Endodermal cell (in vitro differentiated cells): ENCODE data around the gene ZNF425. TPM values are rescaled to one million over a fixed set of nuclear protein-coding genes. Genes with fewer than 3 reads are reported as not detected.

ENCODE experiments used
- DNase-seq: peaks from one replicate; pipeline ENCODE4 v3.0.0-alpha.2; 2017
- H3K27ac ChIP-seq: 2 replicates; pipeline ENCODE4 v1.5.1; 2013; ENCODE audit warnings: mild to moderate bottlenecking, low read depth, low read length, moderate library complexity
- H3K27me3 ChIP-seq: 2 replicates; pipeline ENCODE4 v1.6.1; 2013; ENCODE audit warnings: mild to moderate bottlenecking, low read length, moderate library complexity; ENCODE audit not compliant: insufficient read depth, control insufficient read depth, poor library complexity, severe bottlenecking
- H3K36me3 ChIP-seq: 2 replicates; pipeline ENCODE4 v1.7.0; 2013; ENCODE audit warnings: mild to moderate bottlenecking, low read length, moderate library complexity; ENCODE audit not compliant: control insufficient read depth, insufficient read depth
- H3K4me1 ChIP-seq: one replicate; pipeline ENCODE4 v1.7.0; 2013; ENCODE audit warnings: low read length; ENCODE audit not compliant: control insufficient read depth, insufficient read depth
- H3K4me3 ChIP-seq: 2 replicates; pipeline ENCODE4 v1.5.1; 2013; ENCODE audit warnings: mild to moderate bottlenecking, low read length, moderate library complexity
- H3K9ac ChIP-seq: 2 replicates; pipeline ENCODE4 v1.6.1; 2013; ENCODE audit warnings: mild to moderate bottlenecking, low read length, moderate library complexity; ENCODE audit not compliant: poor library complexity, severe bottlenecking; ENCODE audit errors: extremely low read depth
- H3K9me3 ChIP-seq: 2 replicates; pipeline ENCODE4 v1.6.1; 2013; ENCODE audit warnings: mild to moderate bottlenecking, low read length, moderate library complexity; ENCODE audit not compliant: control insufficient read depth
- H3K27ac Mint-ChIP-seq: 2 replicates; pipeline ENCODE4 v1.8.0; 2020; ENCODE audit warnings: mixed read lengths
- H3K27me3 Mint-ChIP-seq: 2 replicates; pipeline ENCODE4 v1.8.0; 2021; ENCODE audit warnings: mild to moderate bottlenecking, mixed read lengths; ENCODE audit not compliant: insufficient read depth
- H3K36me3 Mint-ChIP-seq: 2 replicates; pipeline ENCODE4 v1.8.0; 2020; ENCODE audit warnings: low read depth, mixed read lengths
- H3K4me1 Mint-ChIP-seq: 2 replicates; pipeline ENCODE4 v1.8.0; 2020; ENCODE audit warnings: mixed read lengths
- H3K4me3 Mint-ChIP-seq: 2 replicates; pipeline ENCODE4 v1.8.0; 2020; ENCODE audit warnings: mild to moderate bottlenecking, moderate library complexity, mixed read lengths
- H3K9me3 Mint-ChIP-seq: 2 replicates; pipeline ENCODE4 v1.8.0; 2020; ENCODE audit warnings: mild to moderate bottlenecking, mixed read lengths
- CTCF ChIP-seq: fragments of 200-600 bp; sonication (generic); conservative IDR thresholded peaks from 2 replicates; pipeline ENCODE4 v1.5.0; 2021; ENCODE audit warnings: antibody characterized with exemption, mild to moderate bottlenecking
- WGBS, 2 experiments: methylation state at CpG; one replicate each; pipeline versions ENCODE4 v1.1.5 to v1.1.7; 2013; ENCODE audit warnings: missing lambda C conversion rate in 2 of 2, mixed read lengths in 1 of 2; ENCODE audit not compliant: insufficient coverage in 1 of 2, insufficient read length in 1 of 2; 5-methylcytosine and 5-hydroxymethylcytosine counted together
- total RNA-seq, 2 donors: library from RNA; stranded (reverse); fragmentation: NEBNext Ultra II Directional in 1 of 2; extraction: Animal tissue kit (Norgen Biotek cat#: 25700) in 1 of 2; gene quantifications; 2 replicates in 1 of 2; 3 replicates in 1 of 2; pipeline ENCODE4 v1.2.1, GENCODE V29; 2021

ZNF425 gene
- total RNA-seq, 2 donors from 2014 or later: 2.1 to 2.7 TPM

GRCh38 chr7:149104214-149104613 is 21.9 kb downstream of the ZNF425 start:
- no peaks in the 10 kb centered on the region for H3K36me3 ChIP-seq
- no peaks in the 10 kb centered on the region for H3K9me3 ChIP-seq
- H3K9ac ChIP-seq: no peak overlapping the region
- no peak overlapping the region for H3K27ac ChIP-seq
- peaks cover 15% of the 10 kb centered on the region for H3K36me3 Mint-ChIP-seq
- no peaks in the 10 kb centered on the region for H3K27me3 Mint-ChIP-seq
- no peaks in the 10 kb centered on the region for H3K9me3 Mint-ChIP-seq
- no peaks in the 10 kb centered on the region for H3K27me3 ChIP-seq
- H3K4me1 Mint-ChIP-seq: no peaks in the 10 kb centered on the region
- no peak overlapping the region for H3K4me3 Mint-ChIP-seq
- no peak overlapping the region for H3K27ac Mint-ChIP-seq
- 97% methylated on average over 34 to 35 of the region's 35 CpGs for WGBS, 2 experiments
- H3K4me1 ChIP-seq: no peaks in the 10 kb centered on the region
- H3K4me3 ChIP-seq: no peak overlapping the region
- no peak for TF ChIP-seq CTCF
- no peak for DNase-seq

DNA sequence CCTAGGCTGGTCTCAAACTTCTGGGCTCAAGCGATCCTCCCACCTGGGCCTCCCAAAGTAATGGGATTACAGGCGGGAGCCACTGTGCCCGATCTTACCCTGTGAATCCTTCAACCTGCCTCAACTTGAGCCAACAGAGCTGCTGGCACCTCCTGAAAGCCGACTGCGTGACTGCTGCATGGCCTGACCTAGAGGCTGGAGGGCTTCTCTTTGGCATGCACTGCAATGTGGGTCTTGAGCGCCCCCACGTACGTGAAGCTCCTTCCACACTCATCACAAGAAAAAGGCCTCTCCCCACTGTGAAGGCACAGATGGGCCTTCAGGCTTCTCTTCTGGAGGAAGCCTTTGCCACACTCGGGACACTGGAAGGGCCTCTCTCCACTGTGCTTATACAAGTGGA is 22.7 kb downstream of the ZNF425 start:
- no peak overlapping the region for H3K27ac Mint-ChIP-seq
- TF ChIP-seq CTCF: no peak
- 93 to 98% methylated on average over 9 of the region's 9 CpGs for WGBS, 2 experiments

GRCh38 chr7:149102666-149103065 is 23.5 kb downstream of the ZNF425 start:
- WGBS, 2 experiments: 71 to 83% methylated on average over 1 of the region's 1 CpG
- no peak overlapping the region for H3K27ac Mint-ChIP-seq
- H3K36me3 Mint-ChIP-seq: peaks cover 13% of the 10 kb centered on the region
- no peaks in the 10 kb centered on the region for H3K9me3 ChIP-seq
- no peak overlapping the region for H3K4me3 Mint-ChIP-seq
- H3K4me3 ChIP-seq: no peak overlapping the region
- no peaks in the 10 kb centered on the region for H3K36me3 ChIP-seq
- no peak overlapping the region for H3K9ac ChIP-seq
- TF ChIP-seq CTCF: no peak
- no peak for DNase-seq
- no peaks in the 10 kb centered on the region for H3K27me3 Mint-ChIP-seq
- no peaks in the 10 kb centered on the region for H3K27me3 ChIP-seq
- H3K4me1 ChIP-seq: no peaks in the 10 kb centered on the region
- H3K9me3 Mint-ChIP-seq: no peaks in the 10 kb centered on the region
- no peaks in the 10 kb centered on the region for H3K4me1 Mint-ChIP-seq
- H3K27ac ChIP-seq: no peak overlapping the region

More for the DNA sequence above, 22.7 kb downstream of the ZNF425 start:
- H3K9ac ChIP-seq: no peak overlapping the region
- Mint-ChIP-seq H3K36me3 (peaks cover 13% of the 10 kb centered on the region), H3K9me3 (no peaks in the 10 kb centered on the region), H3K4me3 (no peak overlapping the region), H3K27me3 (no peaks in the 10 kb centered on the region), H3K4me1 (no peaks in the 10 kb centered on the region)
- no peak for DNase-seq
- H3K27ac ChIP-seq: no peak overlapping the region
- H3K4me1 ChIP-seq: no peaks in the 10 kb centered on the region
- H3K36me3 ChIP-seq: no peaks in the 10 kb centered on the region
- H3K27me3 ChIP-seq: no peaks in the 10 kb centered on the region
- H3K9me3 ChIP-seq: no peaks in the 10 kb centered on the region
- no peak overlapping the region for H3K4me3 ChIP-seq
